HEK293 (cell line): Measurements from ENCODE around the gene STXBP5L.

Experiments
- ELK4 ChIP-seq: IDR thresholded peaks from 2 replicates; pipeline ENCODE4 v1.6.1; 2011; ENCODE audit warnings: mild to moderate bottlenecking, low read depth, low read length, borderline replicate concordance
- FEZF1 ChIP-seq: fragments of 450-650 bp; formaldehyde crosslinking; IDR thresholded peaks from 2 replicates; pipeline ENCODE4 v1.5.1; 2016; ENCODE audit warnings: missing biosample characterization, missing genetic modification characterization
- GLI2 ChIP-seq: fragments of 450-650 bp; formaldehyde crosslinking; IDR thresholded peaks from 2 replicates; pipeline ENCODE4; 2017; ENCODE audit warnings: missing biosample characterization, missing genetic modification characterization, low read depth, borderline replicate concordance
- GLIS2 ChIP-seq: fragments of 450-650 bp; formaldehyde crosslinking; IDR thresholded peaks from 2 replicates; pipeline ENCODE4 v1.5.1; 2016; ENCODE audit warnings: missing biosample characterization, missing genetic modification characterization
- KLF7 ChIP-seq: fragments of 450-650 bp; formaldehyde crosslinking; IDR thresholded peaks from 2 replicates; pipeline ENCODE4 v1.5.1; 2016; ENCODE audit warnings: missing biosample characterization, missing genetic modification characterization, borderline replicate concordance
- OSR2 ChIP-seq: fragments of 450-650 bp; formaldehyde crosslinking; IDR thresholded peaks from 2 replicates; pipeline ENCODE4 v1.5.1; 2016; ENCODE audit warnings: missing biosample characterization, missing genetic modification characterization
- PBX3 ChIP-seq: sonication (generic); formaldehyde crosslinking; IDR thresholded peaks from 2 replicates; pipeline ENCODE4 v1.8.1; 2022; ENCODE audit warnings: mild to moderate bottlenecking, moderate library complexity, missing genetic modification reagents
- RBAK ChIP-seq: fragments of 450-650 bp; formaldehyde crosslinking; IDR thresholded peaks from 2 replicates; pipeline ENCODE4 v1.5.1; 2016; ENCODE audit warnings: missing biosample characterization, missing genetic modification characterization
- SALL2 ChIP-seq: fragments of 450-650 bp; formaldehyde crosslinking; IDR thresholded peaks from 2 replicates; pipeline ENCODE4 v1.5.0; 2017; ENCODE audit warnings: missing biosample characterization, mild to moderate bottlenecking, missing genetic modification characterization, borderline replicate concordance
- SCRT2 ChIP-seq: fragments of 450-650 bp; formaldehyde crosslinking; IDR thresholded peaks from 2 replicates; pipeline ENCODE4 v1.5.1; 2016; ENCODE audit warnings: missing biosample characterization, missing genetic modification characterization
- ZBTB1 ChIP-seq: fragments of 450-650 bp; formaldehyde crosslinking; IDR thresholded peaks from 2 replicates; pipeline ENCODE4 v1.5.1; 2016; ENCODE audit warnings: missing biosample characterization, missing genetic modification characterization
- ZBTB44 ChIP-seq: fragments of 450-650 bp; IDR thresholded peaks from 2 replicates; pipeline ENCODE4 v1.5.1; 2018; ENCODE audit warnings: missing biosample characterization, mild to moderate bottlenecking, missing genetic modification characterization
- ZBTB49 ChIP-seq: fragments of 450-650 bp; formaldehyde crosslinking; IDR thresholded peaks from 2 replicates; pipeline ENCODE4 v1.5.1; 2016; ENCODE audit warnings: missing biosample characterization, missing genetic modification characterization, low read depth
- ZBTB7A ChIP-seq: fragments of 450-650 bp; formaldehyde crosslinking; IDR thresholded peaks from 2 replicates; pipeline ENCODE4 v1.5.1; 2016; ENCODE audit warnings: low read depth, missing biosample characterization, missing genetic modification characterization
- ZBTB8A ChIP-seq: fragments of 450-650 bp; formaldehyde crosslinking; IDR thresholded peaks from 2 replicates; pipeline ENCODE4 v1.5.1; 2016; ENCODE audit warnings: missing biosample characterization, missing genetic modification characterization
- ZFP37 ChIP-seq: fragments of 450-650 bp; formaldehyde crosslinking; IDR thresholded peaks from 2 replicates; pipeline ENCODE4 v1.5.1; 2016; ENCODE audit warnings: missing biosample characterization, missing genetic modification characterization
- ZNF16 ChIP-seq: fragments of 450-650 bp; formaldehyde crosslinking; IDR thresholded peaks from 2 replicates; pipeline ENCODE4 v1.5.1; 2016; ENCODE audit warnings: low read depth, missing biosample characterization, missing genetic modification characterization
- ZNF18 ChIP-seq: fragments of 450-650 bp; formaldehyde crosslinking; IDR thresholded peaks from 2 replicates; pipeline ENCODE4 v1.5.1; 2016; ENCODE audit warnings: missing biosample characterization, missing genetic modification characterization
- ZNF302 ChIP-seq: fragments of 450-650 bp; formaldehyde crosslinking; IDR thresholded peaks from 2 replicates; pipeline ENCODE4 v1.5.1; 2016; ENCODE audit warnings: missing biosample characterization, missing genetic modification characterization, low read depth
- ZNF366 ChIP-seq: fragments of 450-650 bp; formaldehyde crosslinking; conservative IDR thresholded peaks from 2 replicates; pipeline ENCODE4 v1.5.1; 2016; ENCODE audit warnings: missing biosample characterization, missing genetic modification characterization
- ZNF473 ChIP-seq: fragments of 450-650 bp; formaldehyde crosslinking; IDR thresholded peaks from 2 replicates; pipeline ENCODE4 v1.5.1; 2017; ENCODE audit warnings: missing biosample characterization, missing genetic modification characterization
- ZNF510 ChIP-seq: fragments of 450-650 bp; formaldehyde crosslinking; IDR thresholded peaks from 2 replicates; pipeline ENCODE4 v1.5.1; 2018; ENCODE audit warnings: mild to moderate bottlenecking, missing genetic modification characterization, missing biosample characterization; ENCODE audit not compliant: insufficient replicate concordance
- ZNF529 ChIP-seq: fragments of 450-650 bp; formaldehyde crosslinking; IDR thresholded peaks from 2 replicates; pipeline ENCODE4 v1.5.1; 2017; ENCODE audit warnings: missing genetic modification characterization, missing biosample characterization; ENCODE audit not compliant: insufficient replicate concordance
- ZNF558 ChIP-seq: fragments of 450-650 bp; formaldehyde crosslinking; IDR thresholded peaks from 2 replicates; pipeline ENCODE4 v1.5.1; 2016; ENCODE audit warnings: missing biosample characterization, missing genetic modification characterization
- ZNF571 ChIP-seq: fragments of 450-650 bp; formaldehyde crosslinking; IDR thresholded peaks from 2 replicates; pipeline ENCODE4 v1.5.0; 2017; ENCODE audit warnings: missing biosample characterization, missing genetic modification characterization
- ZNF692 ChIP-seq: fragments of 450-650 bp; formaldehyde crosslinking; IDR thresholded peaks from 2 replicates; pipeline ENCODE4 v1.5.1; 2016; ENCODE audit warnings: missing biosample characterization, missing genetic modification characterization
- ZNF791 ChIP-seq: fragments of 450-650 bp; formaldehyde crosslinking; IDR thresholded peaks from 2 replicates; pipeline ENCODE4 v1.5.1; 2016; ENCODE audit warnings: missing biosample characterization, missing genetic modification characterization
- ZNF843 ChIP-seq: fragments of 450-650 bp; formaldehyde crosslinking; IDR thresholded peaks from 2 replicates; pipeline ENCODE4 v1.5.1; 2016; ENCODE audit warnings: missing biosample characterization, missing genetic modification characterization
- ZSCAN18 ChIP-seq: fragments of 450-650 bp; formaldehyde crosslinking; IDR thresholded peaks from 2 replicates; pipeline ENCODE4 v1.5.1; 2016; ENCODE audit warnings: missing biosample characterization, missing genetic modification characterization

Gene STXBP5L

GRCh38 chr3:120908030-120908794 is at the start of gene STXBP5L (continued):
- TF ChIP-seq ZBTB1 (tag by site-specific recombination) = 0 out of 2 replicates have a peak, but pooled peaks have one; percentile 41
- no peak for TF ChIP-seq ZNF791 (tag by site-specific recombination)
- no peak for TF ChIP-seq ZNF558 (tag by site-specific recombination)
- TF ChIP-seq ZNF366 = no peak
- peak; percentile 56; the same call in 1 of the 2 replicates for TF ChIP-seq ZNF843 (tag by site-specific recombination)
- TF ChIP-seq SCRT2 = peak; percentile 11; the same call in 1 of the 2 replicates
- TF ChIP-seq ZNF571 (tag by site-specific recombination) = no peak
- 0 out of 2 replicates have a peak, but pooled peaks have one; percentile 42 for TF ChIP-seq ZBTB7A
- no peak for TF ChIP-seq SALL2 (tag by site-specific recombination)
- TF ChIP-seq ZNF473 (tag by site-specific recombination) = no peak
- no peak for TF ChIP-seq ZBTB49
- no peak for TF ChIP-seq OSR2 (tag by site-specific recombination)
- TF ChIP-seq GLI2 (tag by site-specific recombination) = no peak
- TF ChIP-seq RBAK (tag by site-specific recombination) = no peak
- TF ChIP-seq GLIS2 (tag by site-specific recombination) = peak; percentile 77
- TF ChIP-seq ZFP37 (tag by site-specific recombination) = no peak
- TF ChIP-seq PBX3 (CRISPR knock-in tag) = no peak
- TF ChIP-seq KLF7 (tag by site-specific recombination) = no peak
- no peak for TF ChIP-seq ELK4
- peak; percentile 72; the same call in 1 of the 2 replicates for TF ChIP-seq ZNF16 (tag by site-specific recombination)
- peak; percentile 69; the same call in 1 of the 2 replicates for TF ChIP-seq ZNF692 (tag by site-specific recombination)
- TF ChIP-seq ZSCAN18 (tag by site-specific recombination) = no peak
- no peak for TF ChIP-seq ZNF529 (tag by site-specific recombination)
- TF ChIP-seq ZNF302 (tag by site-specific recombination) = no peak
- TF ChIP-seq ZBTB44 (tag by site-specific recombination) = no peak
- TF ChIP-seq ZNF18 = no peak
- no peak for TF ChIP-seq ZNF510 (tag by site-specific recombination)
- no peak for TF ChIP-seq FEZF1 (tag by site-specific recombination)
- peak; percentile 92 for TF ChIP-seq ZBTB8A (tag by site-specific recombination)
